Stimulated activated CD4-positive, alpha-beta T cell treated with anti-CD3 and anti-CD28 coated beads, Interleukin-15, amount 100 ng/mL, for 1 hour (primary cell): ENCODE results near the gene TREX2.

Experiments
- DNase-seq, 2 donors: peaks; one replicate each; pipeline ENCODE4 v3.0.0-alpha.2; 2020; ENCODE audit warnings: low read depth in 1 of 2, low spot score in 1 of 2

The TREX2 gene

GRCh38 chrX:153440556-153441135, 5.2 kb downstream of the TREX2 start:
- no peak for DNase-seq

GRCh38 chrX:153439977-153440376, 5.9 kb downstream of the TREX2 start:
- no peak for DNase-seq

- no peak for DNase-seq
These were observed 7.3 kb downstream of the TREX2 start for GRCh38 chrX:153438532-153438931.

GRCh38 chrX:153435845-153436244, 10.0 kb downstream of the TREX2 start:
- DNase-seq = no peak

GRCh38 chrX:153434801-153435200, 11.1 kb downstream of the TREX2 start:
- DNase-seq = no peak

- DNase-seq = no peak
These were observed 12.0 kb downstream of the TREX2 start for GRCh38 chrX:153433781-153434285.

GRCh38 chrX:153433161-153433680, 12.6 kb downstream of the TREX2 start:
- DNase-seq = no peak

DNA sequence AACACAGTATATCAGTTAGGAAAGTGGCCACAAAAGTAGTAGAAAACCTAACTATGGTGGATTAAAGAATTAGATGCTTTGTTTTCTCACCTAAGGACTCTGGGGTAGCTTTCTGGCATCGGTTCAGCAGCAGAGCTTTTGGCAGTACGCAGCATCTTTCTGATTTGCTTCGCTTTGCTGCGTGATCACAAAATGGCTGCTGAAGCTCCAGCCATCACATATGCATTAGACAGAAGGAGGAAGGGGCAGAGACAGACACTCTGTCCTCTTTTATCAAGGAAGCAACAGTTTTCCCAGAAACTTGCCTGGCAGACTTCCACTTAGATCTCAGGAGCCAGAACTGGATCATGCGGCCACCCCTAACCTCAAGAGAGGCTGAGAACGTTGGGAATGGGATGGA, 15.1 kb downstream of the TREX2 start:
- no peak for DNase-seq

DNA sequence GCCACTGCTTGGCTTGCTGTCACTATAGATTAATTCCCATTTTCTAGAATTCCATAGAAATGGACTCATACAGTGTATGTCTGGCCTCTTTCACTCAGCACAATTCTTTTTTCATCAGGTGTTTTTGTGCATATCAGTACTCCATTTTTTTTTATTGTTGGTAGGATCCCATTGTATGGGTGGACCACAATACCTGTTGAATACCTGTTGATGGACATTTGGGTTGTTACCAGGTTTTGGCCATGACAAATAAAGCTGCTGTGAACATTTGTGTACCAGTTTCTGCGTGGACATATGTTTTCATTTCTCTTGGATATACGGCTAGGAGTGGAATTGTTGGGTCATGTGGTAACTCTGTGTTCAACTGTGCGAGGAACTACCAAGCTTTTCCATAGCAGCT, 19.7 kb downstream of the TREX2 start:
- DNase-seq = no peak

- no peak for DNase-seq
These were observed 22.2 kb downstream of the TREX2 start for GRCh38 chrX:153423652-153424051.

GRCh38 chrX:153421856-153422255, 24.0 kb downstream of the TREX2 start:
- DNase-seq = no peak

DNA sequence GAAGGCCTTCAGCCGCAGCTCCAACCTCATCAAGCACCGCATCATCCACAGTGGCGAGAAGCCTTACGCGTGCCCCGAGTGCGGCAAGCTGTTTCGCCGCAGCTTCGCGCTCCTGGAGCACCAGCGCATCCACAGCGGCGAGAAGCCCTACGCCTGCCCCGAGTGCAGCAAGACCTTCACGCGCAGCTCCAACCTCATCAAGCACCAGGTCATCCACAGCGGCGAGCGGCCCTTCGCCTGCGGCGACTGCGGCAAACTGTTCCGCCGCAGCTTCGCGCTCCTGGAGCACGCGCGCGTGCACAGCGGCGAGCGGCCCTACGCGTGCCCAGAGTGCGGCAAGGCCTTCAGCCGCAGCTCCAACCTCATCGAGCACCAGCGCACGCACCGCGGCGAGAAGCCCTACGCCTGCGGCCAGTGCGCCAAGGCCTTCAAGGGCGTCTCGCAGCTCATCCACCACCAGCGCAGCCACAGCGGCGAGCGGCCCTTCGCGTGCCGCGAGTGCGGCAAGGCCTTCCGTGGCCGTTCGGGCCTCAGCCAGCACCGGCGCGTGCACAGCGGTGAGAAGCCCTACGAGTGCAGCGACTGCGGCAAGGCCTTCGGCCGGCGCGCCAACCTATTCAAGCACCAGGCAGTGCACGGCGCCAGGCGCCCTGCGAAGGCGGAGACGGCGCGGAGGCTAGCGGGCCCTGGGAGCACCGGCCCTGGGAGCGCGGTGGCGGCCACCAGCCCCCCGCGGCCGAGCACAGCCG, 24.8 kb downstream of the TREX2 start:
- no peak for DNase-seq

GRCh38 chrX:153417637-153418036, 28.2 kb downstream of the TREX2 start:
- DNase-seq = no peak

DNA sequence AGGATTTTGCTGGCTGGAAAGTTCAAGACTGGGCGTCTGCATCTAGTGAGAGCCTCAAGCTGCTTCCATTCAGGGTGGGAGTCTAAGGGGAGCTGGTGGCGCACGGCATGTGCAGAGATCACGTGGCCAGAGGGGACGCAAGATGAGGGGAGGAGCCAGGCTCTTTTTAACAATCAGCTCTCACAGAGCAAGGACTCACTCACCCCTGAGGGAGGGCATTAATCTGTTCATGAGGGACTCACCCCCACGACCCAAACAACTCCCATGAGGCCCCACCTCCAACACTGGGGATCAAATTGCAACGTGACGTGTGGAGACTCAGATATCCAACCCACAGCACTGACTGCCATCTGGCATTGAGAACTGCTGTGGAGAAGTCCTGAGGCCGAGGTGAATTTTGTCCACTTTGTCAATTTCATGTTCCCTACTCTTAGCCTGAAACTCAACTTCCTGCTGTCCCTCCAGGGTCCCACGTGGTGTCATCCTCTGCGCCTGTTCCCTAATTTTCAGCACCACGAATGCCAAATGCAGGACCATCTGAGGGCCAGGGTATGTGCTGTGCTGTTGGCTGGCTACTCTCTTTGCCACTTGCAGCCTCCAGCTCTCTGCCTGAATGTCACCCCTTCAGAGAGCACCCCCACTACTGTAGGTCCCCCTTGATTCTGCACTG, 28.9 kb downstream of the TREX2 start:
- no peak for DNase-seq

- DNase-seq = no peak
These were observed 30.9 kb downstream of the TREX2 start for GRCh38 chrX:153414856-153415510.

- DNase-seq = no peak
These were observed 32.1 kb downstream of the TREX2 start for GRCh38 chrX:153413731-153414130.

DNA sequence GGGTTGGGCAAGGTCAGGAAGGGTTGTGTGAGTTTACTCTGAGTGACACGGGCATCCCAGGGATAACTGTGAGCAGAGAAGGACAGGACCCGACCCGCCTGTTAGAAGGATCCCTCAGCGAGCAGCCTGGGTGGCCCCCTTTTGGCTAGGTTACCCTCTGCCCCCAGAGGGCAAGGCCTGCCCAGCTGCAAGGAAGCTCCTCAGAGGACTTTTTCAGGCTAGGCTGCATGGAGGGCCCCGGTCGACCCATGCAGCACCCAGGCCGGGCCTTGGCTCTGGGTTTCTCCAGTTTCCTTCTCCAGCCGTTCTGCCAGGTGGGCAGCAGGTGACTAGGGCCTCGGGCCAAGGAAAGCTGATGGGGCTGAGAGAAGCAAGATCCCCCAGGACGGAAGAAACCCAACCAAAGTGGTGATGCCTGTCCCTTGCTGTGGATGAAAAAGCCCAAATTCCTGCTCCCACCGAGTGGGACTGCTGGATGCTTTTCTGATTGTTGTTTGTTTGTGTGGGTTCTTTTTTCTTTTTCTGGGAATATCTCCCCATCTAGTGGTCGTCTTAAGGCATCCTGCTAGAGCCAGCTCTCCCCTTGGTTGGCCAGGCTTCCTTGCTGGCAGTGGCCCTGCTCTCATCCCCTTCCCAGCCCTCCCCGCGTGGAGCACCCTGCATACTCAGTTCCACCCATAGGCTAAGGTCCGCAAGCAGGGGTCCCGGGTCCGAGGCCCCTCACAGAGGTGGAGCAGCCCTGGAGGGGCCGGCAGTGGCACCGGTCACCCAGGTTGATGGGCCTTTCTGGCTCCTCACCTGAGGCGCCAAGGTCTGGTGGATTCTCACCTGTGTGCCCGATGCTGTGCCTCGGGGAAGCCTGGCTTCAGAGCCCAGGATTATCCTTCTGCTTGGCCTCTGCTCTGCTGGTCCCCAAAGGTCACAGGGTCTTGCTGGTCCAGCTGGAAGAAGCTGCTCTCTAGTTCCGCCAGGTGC, 32.8 kb downstream of the TREX2 start:
- no peak for DNase-seq

GRCh38 chrX:153411988-153412574, 33.8 kb downstream of the TREX2 start:
- DNase-seq = no peak

GRCh38 chrX:153411255-153411987, 34.4 kb downstream of the TREX2 start, which contains the start of gene ZFP92:
TSS of gene ZFP92 (plus strand) at chrX:153411472. CDS start at chrX:153418323, 6,851 bp downstream.
- peak in 1 of 2 donors; percentile 23 for DNase-seq
